Kidney (tissue), 14 donors: ENCODE results near the gene LEMD1. TPM values are rescaled to one million over a fixed set of nuclear protein-coding genes. Genes with fewer than 3 reads are reported as not detected.

Source experiments
- DNase-seq, 5 donors: peaks; one replicate each; pipeline ENCODE4 v3.0.0-alpha.2; 2013 to 2020
- FAIRE-seq: peaks from 2 replicates; lab custom pipeline; 2012; peaks lifted over from hg19 to GRCh38; lab: Jason Lieb, UNC
- H3K27ac ChIP-seq, 2 donors: one replicate each; pipeline ENCODE4 v1.7.0; 2013; ENCODE audit warnings: low read depth in 2 of 2, low read length in 2 of 2, inconsistent platforms in 1 of 2
- H3K27me3 ChIP-seq: one replicate; pipeline ENCODE4 v1.7.1; 2013; ENCODE audit warnings: low read length, inconsistent platforms; ENCODE audit not compliant: control insufficient read depth, insufficient read depth
- H3K36me3 ChIP-seq, 3 donors: one replicate each; pipeline versions ENCODE4 v1.7.0 to v1.7.1; 2013; ENCODE audit warnings: low read length in 3 of 3, control low read depth in 1 of 3, inconsistent platforms in 1 of 3; ENCODE audit not compliant: insufficient read depth in 3 of 3, control insufficient read depth in 2 of 3
- H3K4me1 ChIP-seq, 3 donors: one replicate each; pipeline versions ENCODE4 v1.7.0 to v1.7.1; 2013; ENCODE audit warnings: low read length in 3 of 3, inconsistent platforms in 1 of 3, low read depth in 1 of 3; ENCODE audit not compliant: control insufficient read depth in 2 of 3, insufficient read depth in 2 of 3
- H3K4me3 ChIP-seq, 3 donors: one replicate each; pipeline versions ENCODE4 v1.7.0 to v1.8.1; 2013; ENCODE audit warnings: low read length in 3 of 3, control low read depth in 1 of 3, inconsistent platforms in 1 of 3
- H3K9ac ChIP-seq, 3 donors: one replicate each; pipeline versions ENCODE4 v1.7.0 to v1.7.1; 2013; ENCODE audit warnings: low read length in 3 of 3, control low read depth in 1 of 3, inconsistent platforms in 1 of 3
- H3K9me3 ChIP-seq, 3 donors: one replicate each; pipeline versions ENCODE4 v1.7.0 to v1.7.1; 2013; ENCODE audit warnings: low read length in 3 of 3, control low read depth in 1 of 3, inconsistent platforms in 1 of 3; ENCODE audit not compliant: control insufficient read depth in 2 of 3, insufficient read depth in 1 of 3
- intact Hi-C: fragments of 100-400 bp; cut with DNase I; formaldehyde crosslinking; loops from one replicate; pipeline ENCODE4 v1.11.1; 2022
- polyA plus RNA-seq: library from polyadenylated mRNA; stranded (reverse); fragments of 350-450 nt; fragmentation: Illumina TruSeq; extraction: RNeasy Lipid Tissue Mini Kit (QIAGEN cat#74804); gene quantifications from one replicate; pipeline ENCODE4 v1.2.3, GENCODE V29; 2014; ENCODE audit warnings: low read depth, low replicate concordance; ENCODE audit not compliant: insufficient read depth
- total RNA-seq: library from RNA; stranded (reverse); fragmentation: NEBNext Ultra II Directional; extraction: Animal tissue kit (Norgen Biotek cat#: 25700); gene quantifications from one replicate; pipeline ENCODE4 v1.2.1, GENCODE V29; 2021
- TF ChIP-seq, protein P1 (sequence below): IDR thresholded peaks from 3 replicates; pipeline ENCODE4 v1.5.1; 2012; ENCODE audit warnings: mild to moderate bottlenecking, moderate library complexity, borderline replicate concordance; ENCODE audit not compliant: insufficient read depth; ENCODE audit errors: extremely low read depth
- donor health status: control.
- donor health status: control.
- donor health status: control.
- donor health status: control.
- donor health status: control.
- donor health status: DM: yes; HTN: yes; CAD: no.
- donor health status: Normal renal cell carcinoma (clear cell type).

LEMD1 gene
- total and polyA plus RNA-seq, 2 donors from 2014 or later: 6.5 TPM; not detected in 1

DNA sequence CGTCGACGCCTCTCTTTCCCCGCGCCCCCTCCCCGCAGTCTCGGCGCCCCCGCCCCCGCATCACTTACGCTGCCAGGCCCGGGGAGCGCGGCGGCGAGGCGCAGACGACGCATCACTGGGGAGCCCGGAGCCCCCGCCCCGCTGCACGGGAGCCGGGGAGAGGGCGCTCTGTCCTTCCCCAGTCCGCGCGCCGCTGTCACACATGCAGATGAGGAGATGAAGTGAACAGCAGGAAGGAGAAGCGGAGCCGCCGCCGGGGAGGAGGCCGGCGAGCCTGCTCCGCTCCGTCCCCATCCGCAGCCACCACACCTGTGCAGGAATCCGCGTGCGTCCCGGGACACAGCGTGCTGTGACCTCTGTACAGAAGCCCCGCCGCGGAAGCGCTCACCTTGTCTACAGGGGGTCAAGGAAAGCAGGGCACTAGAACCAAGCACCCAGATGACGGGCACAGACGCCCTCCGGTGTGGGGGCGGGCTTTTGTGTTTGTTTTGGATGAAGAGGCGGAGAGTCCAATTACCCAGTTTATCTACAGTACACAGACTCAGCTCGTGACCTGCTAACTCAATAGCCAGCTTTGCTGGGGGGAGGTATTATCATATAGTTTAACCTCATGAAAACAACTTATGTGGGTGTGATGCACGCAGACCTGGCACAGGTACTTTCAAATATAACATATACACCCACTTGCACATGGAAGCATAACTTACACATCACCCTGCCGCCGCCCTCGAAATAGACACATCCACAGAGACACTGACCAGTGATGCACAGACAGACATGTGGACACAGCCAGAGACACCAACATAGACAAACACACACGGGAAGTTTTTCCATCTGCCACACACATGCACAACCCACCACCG, 77.6 kb downstream of the LEMD1 start:
- Histone ChIP-seq H3K9ac (no peak overlapping the region), H3K9me3 (no peaks in the 10 kb centered on the region), H3K27ac (no peak overlapping the region), H3K36me3 (no peaks in the 10 kb centered on the region), H3K4me3 (no peak overlapping the region), H3K4me1 (peaks cover 0 to 7% (median 0%) of the 10 kb centered on the region in 3 donors), H3K27me3 (no peaks in the 10 kb centered on the region)
- peak; percentile 63 to 81 (median 74) for DNase-seq
- TF ChIP-seq, protein P1, sequence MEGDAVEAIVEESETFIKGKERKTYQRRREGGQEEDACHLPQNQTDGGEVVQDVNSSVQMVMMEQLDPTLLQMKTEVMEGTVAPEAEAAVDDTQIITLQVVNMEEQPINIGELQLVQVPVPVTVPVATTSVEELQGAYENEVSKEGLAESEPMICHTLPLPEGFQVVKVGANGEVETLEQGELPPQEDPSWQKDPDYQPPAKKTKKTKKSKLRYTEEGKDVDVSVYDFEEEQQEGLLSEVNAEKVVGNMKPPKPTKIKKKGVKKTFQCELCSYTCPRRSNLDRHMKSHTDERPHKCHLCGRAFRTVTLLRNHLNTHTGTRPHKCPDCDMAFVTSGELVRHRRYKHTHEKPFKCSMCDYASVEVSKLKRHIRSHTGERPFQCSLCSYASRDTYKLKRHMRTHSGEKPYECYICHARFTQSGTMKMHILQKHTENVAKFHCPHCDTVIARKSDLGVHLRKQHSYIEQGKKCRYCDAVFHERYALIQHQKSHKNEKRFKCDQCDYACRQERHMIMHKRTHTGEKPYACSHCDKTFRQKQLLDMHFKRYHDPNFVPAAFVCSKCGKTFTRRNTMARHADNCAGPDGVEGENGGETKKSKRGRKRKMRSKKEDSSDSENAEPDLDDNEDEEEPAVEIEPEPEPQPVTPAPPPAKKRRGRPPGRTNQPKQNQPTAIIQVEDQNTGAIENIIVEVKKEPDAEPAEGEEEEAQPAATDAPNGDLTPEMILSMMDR: no peak
- intact Hi-C loops: no loop called here
- no peak for FAIRE-seq

DNA sequence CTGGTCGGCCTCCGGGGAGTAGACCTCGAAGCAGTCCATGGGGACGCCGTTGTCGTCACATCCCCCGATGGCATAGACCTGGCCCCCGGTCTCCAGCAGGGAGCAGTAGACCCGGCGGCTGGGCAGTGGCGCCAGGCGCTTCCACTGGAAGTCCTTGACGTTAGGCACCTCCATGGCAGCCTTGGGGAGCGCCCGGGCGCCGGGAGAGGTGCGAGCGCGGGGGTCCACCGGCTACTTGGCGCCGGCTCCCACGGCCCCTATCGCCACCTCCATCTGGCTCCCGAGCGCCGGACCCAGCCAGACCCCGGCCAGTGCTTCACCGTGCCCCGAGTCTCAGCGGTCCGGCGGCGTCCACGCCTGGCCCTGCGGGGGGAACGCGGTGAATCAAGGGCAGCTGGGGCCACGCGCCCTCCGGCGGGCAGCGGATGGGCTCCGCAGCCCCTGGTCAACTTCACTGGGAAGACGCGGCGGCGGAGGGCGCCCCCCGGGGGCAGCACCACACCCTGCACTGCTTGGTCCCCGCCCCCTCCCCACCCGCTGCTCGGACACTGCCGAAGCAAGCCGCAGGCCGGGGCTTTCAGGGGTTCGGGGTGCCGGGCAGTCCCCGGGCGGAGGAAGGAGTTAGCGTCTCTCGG, 78.3 kb downstream of the LEMD1 start:
- no peak overlapping the region for H3K9ac ChIP-seq
- peak; percentile 54 to 78 (median 64) for DNase-seq
- H3K4me3 ChIP-seq: no peak overlapping the region
- TF ChIP-seq, protein P1: no peak
- peaks cover 0 to 7% (median 0%) of the 10 kb centered on the region in 3 donors for H3K4me1 ChIP-seq
- H3K36me3 ChIP-seq: no peaks in the 10 kb centered on the region
- no peaks in the 10 kb centered on the region for H3K27me3 ChIP-seq
- intact Hi-C loops: no loop called here
- no peak for FAIRE-seq
- H3K27ac ChIP-seq: no peak overlapping the region
- no peaks in the 10 kb centered on the region for H3K9me3 ChIP-seq

DNA sequence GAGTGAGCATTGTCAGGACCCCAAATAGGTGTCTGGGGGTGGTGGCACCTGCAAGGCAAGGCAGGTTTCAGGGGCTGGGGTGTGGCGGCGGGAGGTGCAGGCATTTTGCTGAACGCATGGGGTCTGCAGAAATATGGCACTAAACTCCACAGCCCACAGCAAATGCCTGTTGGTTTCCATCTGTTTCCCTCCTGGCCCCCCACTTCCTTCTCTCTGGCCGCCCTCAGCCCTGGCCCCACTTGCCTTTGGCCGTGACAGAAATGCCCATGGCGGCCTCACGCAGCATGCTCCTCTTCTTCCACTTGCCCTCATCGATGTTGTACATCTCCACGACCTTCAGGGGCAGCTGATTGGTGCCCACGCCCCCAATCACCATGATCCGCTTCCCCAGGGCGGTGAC, 78.9 kb downstream of the LEMD1 start:
- DNase-seq (peak in 1 of 5 donors; percentile 34), FAIRE-seq (no peak)
- Histone ChIP-seq H3K27me3 (no peaks in the 10 kb centered on the region), H3K36me3 (no peaks in the 10 kb centered on the region), H3K9ac (no peak overlapping the region), H3K9me3 (no peaks in the 10 kb centered on the region), H3K4me3 (no peak overlapping the region), H3K4me1 (peaks cover 0 to 7% (median 0%) of the 10 kb centered on the region in 3 donors), H3K27ac (no peak overlapping the region)
- TF ChIP-seq, protein P1: no peak
- intact Hi-C loops: no loop called here
